Keratinocyte (primary cell): Measurements from ENCODE around the gene SS18. TPM values are rescaled to one million over a fixed set of nuclear protein-coding genes. Genes with fewer than 3 reads are reported as not detected.

Experiments used
- DNase-seq: peaks from one replicate; pipeline ENCODE4 v3.0.0-alpha.2; 2011; ENCODE audit warnings: low read depth, missing footprints, low spot score
- FAIRE-seq: peaks from 2 replicates; lab custom pipeline; 2011; peaks lifted over from hg19 to GRCh38; lab: Jason Lieb, UNC
- H2AFZ ChIP-seq: 2 replicates; pipeline ENCODE4 v1.6.0; 2012; ENCODE audit warnings: low read length, control low read depth, inconsistent platforms; ENCODE audit not compliant: control insufficient read depth
- H3K27ac ChIP-seq: 2 replicates; pipeline ENCODE4 v1.5.1; 2011; ENCODE audit warnings: low read length; ENCODE audit not compliant: control insufficient read depth, insufficient read depth
- H3K27me3 ChIP-seq: 3 replicates; pipeline ENCODE4 v1.6.0; 2011; ENCODE audit warnings: low read length; ENCODE audit not compliant: control insufficient read depth, insufficient read depth; ENCODE audit errors: extremely low read depth
- H3K36me3 ChIP-seq, 2 experiments: 2 replicates in 1 of 2; 3 replicates in 1 of 2; pipeline ENCODE4 v1.5.1; 2011; ENCODE audit warnings: low read length in 2 of 2, mild to moderate bottlenecking in 1 of 2; ENCODE audit not compliant: control insufficient read depth in 2 of 2, insufficient read depth in 2 of 2; ENCODE audit errors: extremely low read depth in 1 of 2
- H3K4me1 ChIP-seq: 3 replicates; pipeline ENCODE4 v1.5.1; 2011; ENCODE audit warnings: low read length; ENCODE audit not compliant: control insufficient read depth, insufficient read depth; ENCODE audit errors: extremely low read depth
- H3K4me2 ChIP-seq: 3 replicates; pipeline ENCODE4 v1.6.0; 2011; ENCODE audit warnings: low read depth, low read length; ENCODE audit not compliant: control insufficient read depth, insufficient read depth; ENCODE audit errors: extremely low read depth
- H3K4me3 ChIP-seq, 3 experiments: fragments of 200-600 bp in 1 of 3; sonication (generic) in 1 of 3; 2 replicates in 2 of 3; 3 replicates in 1 of 3; pipeline ENCODE4 v1.5.1; 2011 to 2016; ENCODE audit warnings: low read length in 3 of 3, mild to moderate bottlenecking in 3 of 3, control low read depth in 2 of 3, inconsistent platforms in 1 of 3, low read depth in 1 of 3, mixed read lengths in 1 of 3, mixed run types in 1 of 3, moderate library complexity in 1 of 3; ENCODE audit not compliant: control insufficient read depth in 2 of 3, insufficient read depth in 2 of 3; ENCODE audit errors: extremely low read depth in 1 of 3
- H3K79me2 ChIP-seq: 2 replicates; pipeline ENCODE4 v1.6.0; 2012; ENCODE audit warnings: low read length; ENCODE audit not compliant: control insufficient read depth, insufficient read depth
- H3K9ac ChIP-seq: 3 replicates; pipeline ENCODE4 v1.6.0; 2011; ENCODE audit warnings: low read length; ENCODE audit not compliant: control insufficient read depth, insufficient read depth; ENCODE audit errors: extremely low read depth
- H3K9me1 ChIP-seq: 3 replicates; pipeline ENCODE4 v1.6.0; 2011; ENCODE audit warnings: low read length; ENCODE audit not compliant: control insufficient read depth, insufficient read depth; ENCODE audit errors: extremely low read depth
- H3K9me3 ChIP-seq: 2 replicates; pipeline ENCODE4 v1.5.1; 2012; ENCODE audit warnings: low read depth, low read length; ENCODE audit not compliant: control insufficient read depth
- H4K20me1 ChIP-seq: 3 replicates; pipeline ENCODE4 v1.6.0; 2011; ENCODE audit warnings: low read length; ENCODE audit not compliant: control insufficient read depth, insufficient read depth; ENCODE audit errors: extremely low read depth
- CTCF ChIP-seq, 3 experiments: IDR thresholded peaks in 1 of 3; conservative IDR thresholded peaks in 1 of 3; optimal IDR thresholded peaks in 1 of 3; 2 replicates in 2 of 3; 3 replicates in 1 of 3; pipeline versions ENCODE3 to v1.5.1; 2011; ENCODE audit warnings: low read length in 3 of 3, mild to moderate bottlenecking in 3 of 3, moderate library complexity in 2 of 3, control low read depth in 1 of 3, inconsistent platforms in 1 of 3; ENCODE audit not compliant: insufficient read depth in 2 of 3; ENCODE audit errors: extremely low read depth in 1 of 3
- EZH2 ChIP-seq: IDR thresholded peaks from one replicate; pipeline ENCODE4 v1.6.1; 2012; ENCODE audit warnings: inconsistent platforms, mild to moderate bottlenecking, low read length, moderate library complexity
- dilution Hi-C: fragments of 300-500 bp; cut with MboI; formaldehyde crosslinking; loops from one replicate; pipeline ENCODE4 v1.7.0; 2020; ENCODE audit warnings: low sequenced_read_pairs; ENCODE audit not compliant: extremely low pct_ligation_motif_present
- polyA plus RNA-seq, 5 experiments: library from polyadenylated mRNA; depleted of rRNA in 3 of 5; stranded (reverse) in 3 of 5; stranded (forward) in 1 of 5; unstranded in 1 of 5; fragments of >200 nt; gene quantifications; 1 replicate in 1 of 5; 2 replicates in 3 of 5; 3 replicates in 1 of 5; pipeline versions ENCODE4 v1.2.1 to v1.2.3, GENCODE V29; 2011 to 2012; ENCODE audit warnings: missing spikeins in 2 of 5, low read depth in 1 of 5, low replicate concordance in 1 of 5

SS18 gene
- polyA plus RNA-seq, 1 donor (not counting 4 experiments of a cell fraction or from before 2014, with no cell fraction given): 140 TPM

- DNase-seq (no peak), FAIRE-seq (no peak)
- Histone ChIP-seq H3K79me2 (peaks cover 2% of the 10 kb centered on the region), H3K4me3 (no peak overlapping the region), H3K27ac (no peak overlapping the region), H3K36me3 (peaks cover 11 to 12% of the 10 kb centered on the region in 2 experiments), H3K4me1 (peaks cover 2% of the 10 kb centered on the region), H3K9me1 (peaks cover 2% of the 10 kb centered on the region), H3K9ac (no peak overlapping the region), H3K27me3 (no peaks in the 10 kb centered on the region), H4K20me1 (no peaks in the 10 kb centered on the region), H3K9me3 (no peaks in the 10 kb centered on the region), H2AFZ (no peak overlapping the region), H3K4me2 (no peak overlapping the region)
- TF ChIP-seq EZH2: no peak
- TF ChIP-seq CTCF (optimal IDR thresholded peaks at IDR 0.05 in 1 of 3, IDR thresholded peaks at IDR 0.05 in 1 of 3, conservative IDR thresholded peaks at IDR 0.05 in 1 of 3; ENCODE audit: extremely low read depth in 1 of 3, insufficient read depth in 2 of 3, low read length in 3 of 3): no peak
- dilution Hi-C loops: no loop called here
Measured at GRCh38 chr18:26034850-26035497, 55.4 kb downstream of the SS18 start.

- dilution Hi-C loops: no loop called here
- Histone ChIP-seq H3K27me3 (no peaks in the 10 kb centered on the region), H3K27ac (no peak overlapping the region), H3K79me2 (peaks cover 8% of the 10 kb centered on the region), H3K9ac (no peak overlapping the region), H4K20me1 (no peaks in the 10 kb centered on the region), H3K4me3 (no peak overlapping the region), H3K36me3 (peaks cover 8 to 14% of the 10 kb centered on the region in 2 experiments), H3K9me3 (no peaks in the 10 kb centered on the region), H3K9me1 (no peaks in the 10 kb centered on the region), H3K4me1 (no peaks in the 10 kb centered on the region), H2AFZ (no peak overlapping the region), H3K4me2 (no peak overlapping the region)
- FAIRE-seq (no peak), DNase-seq (no peak)
- TF ChIP-seq CTCF (optimal IDR thresholded peaks at IDR 0.05 in 1 of 3, IDR thresholded peaks at IDR 0.05 in 1 of 3, conservative IDR thresholded peaks at IDR 0.05 in 1 of 3; ENCODE audit: extremely low read depth in 1 of 3, insufficient read depth in 2 of 3, low read length in 3 of 3) (no peak), EZH2 (no peak)
Measured at GRCh38 chr18:26022585-26022984, 67.8 kb downstream of the SS18 start.
